IPS DF 6.9 (cell line): ENCODE results near the gene CNN2.

Source experiments
- DNase-seq: peaks from one replicate; pipeline ENCODE4 v3.0.0-alpha.2; 2013; ENCODE audit warnings: low read depth, low spot score
- H3K27ac ChIP-seq: one replicate; pipeline ENCODE4 v1.5.1; 2013; ENCODE audit warnings: low read length, control low read depth
- H3K27me3 ChIP-seq: 2 replicates; pipeline ENCODE4 v1.6.1; 2013; ENCODE audit warnings: mild to moderate bottlenecking, low read length; ENCODE audit not compliant: control insufficient read depth, insufficient read depth
- H3K36me3 ChIP-seq: 2 replicates; pipeline ENCODE4 v1.6.1; 2013; ENCODE audit warnings: low read length; ENCODE audit not compliant: control insufficient read depth, insufficient read depth
- H3K4me1 ChIP-seq: 2 replicates; pipeline ENCODE4 v1.6.1; 2013; ENCODE audit warnings: low read length; ENCODE audit not compliant: control insufficient read depth, insufficient read depth
- H3K4me3 ChIP-seq: 2 replicates; pipeline ENCODE4 v1.5.1; 2013; ENCODE audit warnings: mild to moderate bottlenecking, low read length
- H3K9me3 ChIP-seq: 2 replicates; pipeline ENCODE4 v1.6.1; 2013; ENCODE audit warnings: low read length, inconsistent platforms; ENCODE audit not compliant: control insufficient read depth, insufficient read depth
- WGBS: extraction: QIAGEN DNeasy Blood & Tissue Kit; methylation state at CpG from one replicate; pipeline ENCODE4 v1.1.7; 2013; ENCODE audit warnings: mixed read lengths, missing lambda C conversion rate; ENCODE audit not compliant: insufficient read length, insufficient coverage; 5-methylcytosine and 5-hydroxymethylcytosine counted together

The CNN2 gene

DNA sequence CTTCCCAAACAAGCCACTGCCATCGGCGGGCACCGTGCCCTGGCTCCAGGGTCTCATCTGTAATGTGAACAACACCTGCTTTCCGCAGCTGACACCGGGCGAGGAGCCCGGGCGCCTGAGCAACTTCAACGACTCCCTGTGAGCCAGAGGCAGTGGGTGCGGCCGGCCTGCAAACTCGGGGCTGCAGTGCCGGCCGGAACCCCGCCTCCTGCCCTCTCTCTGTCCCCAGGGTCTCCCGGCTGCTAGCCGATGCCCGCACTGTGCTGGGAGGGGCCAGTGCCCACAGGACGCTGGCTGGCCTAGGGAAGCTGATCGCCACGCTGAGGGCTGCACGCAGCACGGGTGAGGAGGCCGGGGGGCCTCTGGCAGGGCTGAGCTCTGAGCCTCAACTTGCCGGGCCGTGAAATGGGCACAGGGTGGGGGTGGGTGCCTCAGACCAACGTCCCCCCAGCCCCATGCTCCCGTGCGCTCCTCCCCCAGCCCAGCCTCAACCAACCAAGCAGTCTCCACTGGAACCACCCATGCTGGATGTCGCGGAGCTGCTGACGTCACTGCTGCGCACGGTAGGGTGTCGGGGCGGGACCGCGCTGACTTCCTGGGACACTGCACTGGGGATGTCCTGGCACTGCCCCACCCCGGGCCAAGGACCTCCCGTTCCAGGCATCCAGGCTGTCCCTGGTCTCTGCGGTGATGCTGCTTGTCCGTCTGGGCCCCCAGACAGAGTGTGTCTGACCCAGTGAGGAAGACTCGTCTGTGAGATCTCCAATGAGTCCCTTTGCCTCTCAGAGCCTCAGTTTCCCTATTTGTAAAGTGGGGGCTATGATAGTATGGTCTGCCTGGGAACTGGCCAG lies 15.7 kb downstream of the CNN2 start:
- Histone ChIP-seq H3K27me3 (no peaks in the 10 kb centered on the region), H3K9me3 (no peaks in the 10 kb centered on the region), H3K4me3 (no peak overlapping the region), H3K27ac (no peak overlapping the region), H3K4me1 (peaks cover 2% of the 10 kb centered on the region; the same call in 1 of the 2 replicates), H3K36me3 (peaks cover 10% of the 10 kb centered on the region)
- WGBS, result no CpG with 5 or more reads among the region's 43 CpGs
- DNase-seq, result no peak

DNA sequence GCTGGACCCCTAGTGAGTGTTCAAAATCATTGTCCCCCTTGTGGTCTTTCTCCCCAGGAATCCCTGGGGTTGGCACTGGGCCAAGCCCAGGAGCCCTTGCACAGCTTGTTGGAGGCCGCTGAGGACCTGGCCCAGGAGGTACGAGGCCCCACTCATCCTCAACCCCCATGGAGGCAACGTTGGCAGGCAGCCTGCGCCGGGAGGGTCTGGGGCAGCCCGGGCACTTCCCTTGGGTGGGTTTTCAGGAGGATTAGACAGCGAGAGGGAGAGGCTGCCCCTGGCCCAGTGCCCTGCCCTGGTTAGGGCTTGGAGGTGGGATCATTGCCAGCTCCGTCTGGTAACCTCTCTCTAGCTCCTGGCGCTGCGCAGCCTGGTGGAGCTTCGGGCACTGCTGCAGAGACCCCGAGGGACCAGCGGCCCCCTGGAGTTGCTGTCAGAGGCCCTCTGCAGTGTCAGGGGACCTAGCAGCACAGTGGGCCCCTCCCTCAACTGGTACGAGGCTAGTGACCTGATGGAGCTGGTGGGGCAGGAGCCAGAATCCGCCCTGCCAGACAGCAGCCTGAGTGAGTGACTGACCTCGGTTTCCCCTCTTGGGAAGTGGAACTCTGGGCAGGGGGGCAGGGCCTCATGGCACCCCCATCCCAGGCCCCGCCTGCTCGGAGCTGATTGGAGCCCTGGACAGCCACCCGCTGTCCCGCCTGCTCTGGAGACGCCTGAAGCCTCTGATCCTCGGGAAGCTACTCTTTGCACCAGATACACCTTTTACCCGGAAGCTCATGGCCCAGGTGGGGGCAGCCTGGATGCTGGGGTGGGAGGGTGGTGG lies 16.5 kb downstream of the CNN2 start:
- Histone ChIP-seq H3K4me3 (no peak overlapping the region), H3K27me3 (no peaks in the 10 kb centered on the region), H3K4me1 (peaks cover 2% of the 10 kb centered on the region; the same call in 1 of the 2 replicates), H3K27ac (no peak overlapping the region), H3K36me3 (peaks cover 12% of the 10 kb centered on the region; the same call in 1 of the 2 replicates), H3K9me3 (no peaks in the 10 kb centered on the region)
- no peak for DNase-seq
- WGBS, result no CpG with 5 or more reads among the region's 23 CpGs

DNA sequence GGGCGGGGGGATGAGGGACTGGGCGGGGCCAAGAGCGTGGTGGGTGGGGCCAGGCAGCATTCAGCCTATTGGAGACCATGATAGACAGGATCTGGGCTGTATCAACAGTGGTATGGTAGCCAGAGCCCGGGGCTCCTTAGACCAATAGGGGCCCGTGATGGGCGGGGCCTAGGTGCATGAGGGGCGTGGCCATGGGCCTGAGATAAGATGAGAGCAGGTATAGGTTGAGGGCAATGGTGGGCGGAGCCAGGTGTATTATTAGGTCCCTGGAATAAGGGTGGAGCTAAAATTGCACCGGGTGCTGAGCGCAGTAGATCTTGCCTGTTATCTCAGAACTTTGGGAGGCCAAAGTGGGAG lies 18.8 kb downstream of the CNN2 start:
- H3K4me3 ChIP-seq, result no peak overlapping the region
- no peaks in the 10 kb centered on the region for H3K9me3 ChIP-seq
- H3K4me1 ChIP-seq, result peaks cover 2% of the 10 kb centered on the region; the same call in 1 of the 2 replicates
- no peak overlapping the region for H3K27ac ChIP-seq
- H3K36me3 ChIP-seq, result peaks cover 12% of the 10 kb centered on the region; the same call in 1 of the 2 replicates
- DNase-seq, result no peak
- no CpG with 5 or more reads among the region's 10 CpGs for WGBS
- H3K27me3 ChIP-seq, result no peaks in the 10 kb centered on the region

DNA sequence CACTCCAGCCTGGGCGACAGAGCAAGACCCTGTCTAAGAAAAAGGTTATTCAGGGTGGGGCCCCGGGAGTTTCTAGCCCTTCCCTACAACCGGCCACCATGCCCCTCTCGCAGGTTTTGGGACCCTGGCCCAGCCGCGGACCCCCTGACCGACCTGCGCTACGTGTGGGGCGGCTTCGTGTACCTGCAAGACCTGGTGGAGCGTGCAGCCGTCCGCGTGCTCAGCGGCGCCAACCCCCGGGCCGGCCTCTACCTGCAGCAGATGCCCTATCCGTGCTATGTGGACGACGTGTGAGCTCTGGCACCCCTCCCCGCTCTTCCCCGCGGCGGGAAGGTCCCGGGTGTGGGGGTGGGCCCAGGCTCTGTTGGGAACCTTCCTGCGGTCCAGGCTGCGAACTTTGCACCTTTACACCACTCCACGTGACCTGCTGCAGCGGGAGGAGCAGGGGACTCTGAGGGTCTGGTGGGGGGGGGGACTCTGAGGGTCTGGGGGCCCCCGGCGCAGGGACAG lies 19.8 kb downstream of the CNN2 start:
- Histone ChIP-seq H3K27ac (no peak overlapping the region), H3K36me3 (peaks cover 12% of the 10 kb centered on the region; the same call in 1 of the 2 replicates)
- WGBS, result no CpG with 5 or more reads among the region's 33 CpGs

DNA sequence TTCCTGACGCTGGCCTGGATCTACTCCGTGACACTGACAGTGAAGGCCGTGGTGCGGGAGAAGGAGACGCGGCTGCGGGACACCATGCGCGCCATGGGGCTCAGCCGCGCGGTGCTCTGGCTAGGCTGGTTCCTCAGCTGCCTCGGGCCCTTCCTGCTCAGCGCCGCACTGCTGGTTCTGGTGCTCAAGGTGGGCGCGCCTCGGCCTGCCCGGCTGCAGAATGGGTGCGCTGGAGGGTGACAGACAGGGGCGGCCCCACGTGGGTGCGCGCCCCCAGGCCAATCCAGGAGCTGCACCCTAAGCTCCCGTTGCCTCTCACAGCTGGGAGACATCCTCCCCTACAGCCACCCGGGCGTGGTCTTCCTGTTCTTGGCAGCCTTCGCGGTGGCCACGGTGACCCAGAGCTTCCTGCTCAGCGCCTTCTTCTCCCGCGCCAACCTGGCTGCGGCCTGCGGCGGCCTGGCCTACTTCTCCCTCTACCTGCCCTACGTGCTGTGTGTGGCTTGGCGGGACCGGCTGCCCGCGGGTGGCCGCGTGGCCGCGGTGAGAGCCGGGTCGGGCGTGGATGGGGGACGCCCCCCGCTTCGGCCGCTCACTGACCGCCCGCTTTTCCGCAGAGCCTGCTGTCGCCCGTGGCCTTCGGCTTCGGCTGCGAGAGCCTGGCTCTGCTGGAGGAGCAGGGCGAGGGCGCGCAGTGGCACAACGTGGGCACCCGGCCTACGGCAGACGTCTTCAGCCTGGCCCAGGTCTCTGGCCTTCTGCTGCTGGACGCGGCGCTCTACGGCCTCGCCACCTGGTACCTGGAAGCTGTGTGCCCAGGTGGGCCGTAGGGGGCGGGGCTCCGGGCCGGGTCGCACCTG lies 20.7 kb downstream of the CNN2 start:
- Histone ChIP-seq H3K27ac (no peak overlapping the region), H3K9me3 (no peaks in the 10 kb centered on the region), H3K36me3 (peaks cover 12% of the 10 kb centered on the region; the same call in 1 of the 2 replicates), H3K27me3 (no peaks in the 10 kb centered on the region), H3K4me3 (no peak overlapping the region), H3K4me1 (peaks cover 2% of the 10 kb centered on the region; the same call in 1 of the 2 replicates)
- DNase-seq, result no peak
- no CpG with 5 or more reads among the region's 77 CpGs for WGBS

More for the DNA sequence above, 19.8 kb downstream of the CNN2 start:
- no peak for DNase-seq
- H3K9me3 ChIP-seq, result no peaks in the 10 kb centered on the region
- no peaks in the 10 kb centered on the region for H3K27me3 ChIP-seq
- no peak overlapping the region for H3K4me3 ChIP-seq
- H3K4me1 ChIP-seq, result peaks cover 2% of the 10 kb centered on the region; the same call in 1 of the 2 replicates

DNA sequence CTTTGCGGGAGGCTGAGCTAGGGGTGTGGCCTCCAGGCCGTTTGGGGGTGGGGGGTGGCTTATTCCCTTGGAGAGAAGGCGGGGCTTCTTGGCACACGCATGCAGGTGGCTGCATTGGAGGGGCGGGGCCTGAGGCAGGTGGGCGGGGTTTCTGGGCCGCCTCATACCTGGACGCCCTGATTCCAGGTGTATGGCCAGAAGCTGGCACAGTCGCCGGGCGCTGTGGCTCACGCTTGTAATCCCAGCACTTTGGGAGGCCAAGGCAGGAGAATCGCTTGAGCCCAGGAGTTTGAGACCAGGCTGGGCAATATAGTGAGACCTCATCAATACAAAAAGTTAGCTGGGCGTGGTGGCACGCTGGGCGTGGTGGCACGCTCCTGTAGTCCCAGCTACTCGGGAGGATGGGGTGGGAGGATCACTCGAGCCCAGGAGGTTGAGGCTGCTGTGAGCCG lies 21.3 kb downstream of the CNN2 start:
- Histone ChIP-seq H3K4me1 (peaks cover 2% of the 10 kb centered on the region; the same call in 1 of the 2 replicates), H3K36me3 (peaks cover 9% of the 10 kb centered on the region; the same call in 1 of the 2 replicates), H3K4me3 (no peak overlapping the region), H3K9me3 (no peaks in the 10 kb centered on the region), H3K27me3 (no peaks in the 10 kb centered on the region), H3K27ac (no peak overlapping the region)
- no CpG with 5 or more reads among the region's 20 CpGs for WGBS
- DNase-seq, result no peak

DNA sequence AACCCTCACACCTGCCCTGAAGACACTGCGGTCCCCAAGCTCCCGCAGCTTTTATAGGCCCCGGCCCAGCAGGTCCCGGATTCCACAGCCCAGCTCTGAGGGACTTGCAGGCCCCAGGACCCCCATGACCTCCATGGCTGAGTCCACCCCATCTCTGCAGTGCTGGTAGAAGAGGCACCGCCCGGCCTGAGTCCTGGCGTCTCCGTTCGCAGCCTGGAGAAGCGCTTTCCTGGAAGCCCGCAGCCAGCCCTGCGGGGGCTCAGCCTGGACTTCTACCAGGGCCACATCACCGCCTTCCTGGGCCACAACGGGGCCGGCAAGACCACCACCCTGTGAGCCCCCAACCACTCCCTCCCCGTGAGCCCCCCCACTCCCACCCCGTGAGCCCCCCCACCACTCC lies 22.7 kb downstream of the CNN2 start:
- no peaks in the 10 kb centered on the region for H3K9me3 ChIP-seq
- no peak overlapping the region for H3K27ac ChIP-seq
- no peak overlapping the region for H3K4me3 ChIP-seq
- peaks cover 2% of the 10 kb centered on the region; the same call in 1 of the 2 replicates for H3K4me1 ChIP-seq
- no peaks in the 10 kb centered on the region for H3K27me3 ChIP-seq
- WGBS, result no CpG with 5 or more reads among the region's 17 CpGs
- no peak for DNase-seq
- H3K36me3 ChIP-seq, result peaks cover 9% of the 10 kb centered on the region; the same call in 1 of the 2 replicates

DNA sequence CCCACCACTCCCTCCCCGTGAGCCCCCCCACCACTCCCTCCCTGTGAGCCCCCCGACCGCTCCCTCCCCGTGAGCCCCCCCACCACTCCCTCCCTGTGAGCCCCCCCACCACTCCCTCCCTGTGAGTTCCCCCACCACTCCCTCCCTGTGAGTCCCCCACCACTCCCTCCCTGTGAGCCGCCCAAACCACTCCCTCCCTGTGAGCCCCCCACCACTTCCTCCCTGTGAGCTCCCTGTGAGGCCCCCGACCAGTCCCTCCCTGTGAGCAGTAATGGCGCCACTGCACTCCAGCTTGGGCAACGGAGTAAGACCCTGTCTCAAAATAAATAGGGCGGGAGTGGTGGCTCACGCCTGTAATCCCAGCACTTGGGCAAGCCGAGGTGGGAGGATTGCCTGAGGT lies 23.4 kb downstream of the CNN2 start:
- no peaks in the 10 kb centered on the region; the same call in 1 of the 2 replicates for H3K4me1 ChIP-seq
- WGBS, result no CpG with 5 or more reads among the region's 11 CpGs
- H3K4me3 ChIP-seq, result no peak overlapping the region
- no peaks in the 10 kb centered on the region for H3K9me3 ChIP-seq
- no peaks in the 10 kb centered on the region for H3K27me3 ChIP-seq
- no peak overlapping the region for H3K27ac ChIP-seq
- peaks cover 9% of the 10 kb centered on the region; the same call in 1 of the 2 replicates for H3K36me3 ChIP-seq
- DNase-seq, result no peak

DNA sequence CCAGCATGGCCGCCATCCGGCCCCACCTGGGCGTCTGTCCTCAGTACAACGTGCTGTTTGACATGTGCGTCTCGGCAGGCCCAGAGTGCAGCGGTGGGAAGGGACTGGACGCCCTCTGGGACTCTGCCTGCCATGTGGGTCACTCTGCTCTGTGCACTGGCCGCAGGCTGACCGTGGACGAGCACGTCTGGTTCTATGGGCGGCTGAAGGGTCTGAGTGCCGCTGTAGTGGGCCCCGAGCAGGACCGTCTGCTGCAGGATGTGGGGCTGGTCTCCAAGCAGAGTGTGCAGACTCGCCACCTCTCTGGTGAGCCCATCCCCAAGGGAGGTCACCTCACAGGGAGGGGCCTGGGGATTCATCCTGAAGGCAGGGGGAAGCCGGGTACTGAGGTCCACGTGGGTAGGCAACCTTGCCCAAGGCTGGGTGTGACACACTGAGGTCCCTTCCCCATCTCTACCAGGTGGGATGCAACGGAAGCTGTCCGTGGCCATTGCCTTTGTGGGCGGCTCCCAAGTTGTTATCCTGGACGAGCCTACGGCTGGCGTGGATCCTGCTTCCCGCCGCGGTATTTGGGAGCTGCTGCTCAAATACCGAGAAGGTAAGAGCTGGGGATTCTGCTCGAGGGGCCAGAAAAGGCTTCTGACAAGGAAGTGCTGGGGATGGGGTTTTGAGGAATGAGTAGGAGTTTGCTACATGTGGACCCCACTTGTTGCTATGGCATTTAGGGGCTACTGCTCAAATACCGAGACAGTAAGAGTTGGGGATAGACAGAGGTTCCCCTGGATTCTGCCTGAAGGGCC lies 24.8 kb downstream of the CNN2 start:
- no peaks in the 10 kb centered on the region for H3K27me3 ChIP-seq
- H3K36me3 ChIP-seq, result peaks cover 10% of the 10 kb centered on the region; the same call in 1 of the 2 replicates
- H3K4me1 ChIP-seq, result no peaks in the 10 kb centered on the region; the same call in 1 of the 2 replicates
- WGBS, result no CpG with 5 or more reads among the region's 31 CpGs
- peaks cover 2% of the 10 kb centered on the region; the same call in 1 of the 2 replicates for H3K9me3 ChIP-seq
- no peak for DNase-seq
- no peak overlapping the region for H3K27ac ChIP-seq
- no peak overlapping the region for H3K4me3 ChIP-seq
